Measurements from ENCODE around the gene FXYD6.

- TF ChIP-seq GABPA (IDR thresholded peaks at IDR 0.05 in 1 of 2, conservative IDR thresholded peaks at IDR 0.05 in 1 of 2) (no peak), FOXA1 (IDR thresholded peaks at IDR 0.05) (no peak), CTCF (IDR thresholded peaks at IDR 0.05; ENCODE audit: low read depth, low read length, missing input control) (no peak)
- TF ChIP-seq, protein P1, sequence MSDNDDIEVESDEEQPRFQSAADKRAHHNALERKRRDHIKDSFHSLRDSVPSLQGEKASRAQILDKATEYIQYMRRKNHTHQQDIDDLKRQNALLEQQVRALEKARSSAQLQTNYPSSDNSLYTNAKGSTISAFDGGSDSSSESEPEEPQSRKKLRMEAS (IDR thresholded peaks at IDR 0.05) = no peak
These were observed 13.7 kb downstream of the FXYD6 start for GRCh38 chr11:117862753-117863152.
